Measurements from ENCODE around the gene TENT5A.

The TENT5A gene

DNA sequence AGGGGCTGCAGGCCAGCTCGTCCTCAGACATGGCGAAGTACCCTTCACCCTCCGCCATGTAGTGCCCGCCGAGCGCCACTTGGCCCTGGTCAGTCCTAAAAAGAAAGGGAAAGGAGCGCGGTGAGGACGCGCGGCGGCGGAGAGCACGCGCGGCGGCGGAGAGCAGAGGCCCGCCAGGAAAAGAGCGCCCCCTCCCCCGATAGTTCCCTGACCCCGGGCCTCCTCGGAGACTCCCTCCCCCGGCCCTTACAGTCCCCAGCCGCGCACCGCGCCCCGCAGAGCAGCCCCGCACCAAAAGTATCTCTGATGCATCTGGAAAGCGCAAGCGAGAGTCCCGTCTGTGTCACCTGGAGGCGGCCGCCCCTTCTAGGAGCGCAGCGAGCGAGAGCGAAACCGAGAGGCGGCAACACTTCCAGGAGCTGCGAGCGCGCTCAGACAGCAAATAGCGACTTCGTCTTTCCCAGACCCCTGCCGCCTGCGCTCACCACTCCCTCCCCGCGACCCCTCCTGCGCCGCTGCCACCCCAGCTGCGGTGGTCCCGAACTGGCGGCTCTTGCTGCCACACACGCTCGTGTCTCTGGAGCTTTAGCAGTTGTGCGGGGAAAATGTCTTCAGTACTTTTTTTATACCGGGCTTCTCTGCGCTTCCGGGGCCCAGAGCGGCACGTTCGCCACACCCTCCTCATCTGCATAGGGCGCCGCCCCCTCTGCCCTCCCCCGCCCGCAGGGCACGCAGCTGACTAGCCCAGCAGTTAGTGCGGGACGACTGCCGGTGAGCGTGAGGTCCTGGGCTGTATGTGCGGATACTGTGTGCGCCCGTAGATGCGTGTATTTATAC lies at the start of gene TENT5A:
Gene TENT5A (minus strand): TSS at position 598 of the 837 bp plus-strand sequence. CDS start 540 bp downstream, at position 58.
- no peak within 1 kb of the TSS for H3K4me2 ChIP-seq (ENCODE audit: low read length)
- H3K36me3 ChIP-seq (ENCODE audit: insufficient read depth, low read length), result no peaks in the 10 kb centered on the region
- H4K20me1 ChIP-seq (ENCODE audit: insufficient read depth, low read length), result no peaks in the 10 kb centered on the region
- no peaks in the 10 kb centered on the region for H3K27me3 ChIP-seq (ENCODE audit: insufficient read depth, low read length)
- no peaks in the 10 kb centered on the region for H3K4me1 ChIP-seq (ENCODE audit: insufficient read depth, low read length, severe bottlenecking)
- H3K27ac ChIP-seq (ENCODE audit: low read depth, low read length, poor library complexity, severe bottlenecking), result no peak within 1 kb of the TSS
- H2AFZ ChIP-seq (ENCODE audit: low read length), result no peak within 1 kb of the TSS
- no peaks in the 10 kb centered on the region for H3K9me3 ChIP-seq (ENCODE audit: low read length)
- TF ChIP-seq CTCF (IDR thresholded peaks at IDR 0.05; ENCODE audit: low read length) (no peak), EZH2 (IDR thresholded peaks at IDR 0.05; ENCODE audit: borderline replicate concordance, low read length) (no peak)
- no peaks in the 10 kb centered on the region for H3K79me2 ChIP-seq (ENCODE audit: insufficient read depth, low read length)
- no peak within 1 kb of the TSS for H3K9ac ChIP-seq (ENCODE audit: low read length)
- no peaks in the 10 kb centered on the region for H3F3A ChIP-seq (ENCODE audit: insufficient read depth, low read length)
- no peak within 1 kb of the TSS for H3K4me3 ChIP-seq (ENCODE audit: low read depth, low read length, poor library complexity, severe bottlenecking)
- H3K9me2 ChIP-seq (ENCODE audit: low read depth, low read length), result no peaks in the 10 kb centered on the region

DNA sequence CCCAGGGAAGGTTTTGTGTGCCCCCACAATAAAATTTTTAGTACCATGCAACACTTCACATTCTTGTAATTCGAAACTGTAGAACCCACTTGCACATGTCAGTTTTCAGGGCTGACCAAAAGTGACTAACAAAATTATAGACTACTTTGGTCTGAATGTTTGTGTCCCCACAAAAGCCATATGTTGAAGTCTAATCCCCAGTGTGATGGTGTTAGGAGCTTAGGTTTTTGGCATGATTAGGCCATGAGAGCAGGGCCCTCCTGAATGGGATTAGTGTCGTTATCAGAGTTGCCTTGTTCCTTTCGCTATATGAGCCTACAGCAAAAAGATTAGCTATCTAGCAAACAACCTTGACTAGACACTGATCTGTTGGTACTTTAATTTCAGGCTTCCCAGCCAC lies 49.0 kb upstream of the TENT5A start:
- no peaks in the 10 kb centered on the region for H3K27me3 ChIP-seq (ENCODE audit: insufficient read depth, low read length)
- no peaks in the 10 kb centered on the region for H3K4me1 ChIP-seq (ENCODE audit: insufficient read depth, low read length, severe bottlenecking)
- H3K27ac ChIP-seq (ENCODE audit: low read depth, low read length, poor library complexity, severe bottlenecking), result no peak overlapping the region
- no peaks in the 10 kb centered on the region for H3K79me2 ChIP-seq (ENCODE audit: insufficient read depth, low read length)
- H3F3A ChIP-seq (ENCODE audit: insufficient read depth, low read length), result no peaks in the 10 kb centered on the region
- H3K36me3 ChIP-seq (ENCODE audit: insufficient read depth, low read length), result no peaks in the 10 kb centered on the region
- H3K9ac ChIP-seq (ENCODE audit: low read length), result no peak overlapping the region
- TF ChIP-seq CTCF (IDR thresholded peaks at IDR 0.05; ENCODE audit: low read length), result no peak
- no peak for TF ChIP-seq EZH2 (IDR thresholded peaks at IDR 0.05; ENCODE audit: borderline replicate concordance, low read length)
- no peaks in the 10 kb centered on the region for H3K9me3 ChIP-seq (ENCODE audit: low read length)
- H3K9me2 ChIP-seq (ENCODE audit: low read depth, low read length), result no peaks in the 10 kb centered on the region
- H3K4me3 ChIP-seq (ENCODE audit: low read depth, low read length, poor library complexity, severe bottlenecking), result no peak overlapping the region
- no peaks in the 10 kb centered on the region for H4K20me1 ChIP-seq (ENCODE audit: insufficient read depth, low read length)
- no peak overlapping the region for H3K4me2 ChIP-seq (ENCODE audit: low read length)
- H2AFZ ChIP-seq (ENCODE audit: low read length), result no peak overlapping the region

- H3K36me3 ChIP-seq (ENCODE audit: insufficient read depth, low read length), result no peaks in the 10 kb centered on the region
- H2AFZ ChIP-seq (ENCODE audit: low read length), result no peak overlapping the region
- no peaks in the 10 kb centered on the region for H3K9me2 ChIP-seq (ENCODE audit: low read depth, low read length)
- no peaks in the 10 kb centered on the region for H3F3A ChIP-seq (ENCODE audit: insufficient read depth, low read length)
- no peaks in the 10 kb centered on the region for H3K9me3 ChIP-seq (ENCODE audit: low read length)
- H3K4me3 ChIP-seq (ENCODE audit: low read depth, low read length, poor library complexity, severe bottlenecking), result no peak overlapping the region
- H3K4me2 ChIP-seq (ENCODE audit: low read length), result no peak overlapping the region
- H4K20me1 ChIP-seq (ENCODE audit: insufficient read depth, low read length), result no peaks in the 10 kb centered on the region
- no peak overlapping the region for H3K27ac ChIP-seq (ENCODE audit: low read depth, low read length, poor library complexity, severe bottlenecking)
- TF ChIP-seq EZH2 (IDR thresholded peaks at IDR 0.05; ENCODE audit: borderline replicate concordance, low read length) (no peak), CTCF (IDR thresholded peaks at IDR 0.05; ENCODE audit: low read length) (no peak)
- no peaks in the 10 kb centered on the region for H3K4me1 ChIP-seq (ENCODE audit: insufficient read depth, low read length, severe bottlenecking)
- no peaks in the 10 kb centered on the region for H3K79me2 ChIP-seq (ENCODE audit: insufficient read depth, low read length)
- H3K27me3 ChIP-seq (ENCODE audit: insufficient read depth, low read length), result no peaks in the 10 kb centered on the region
- no peak overlapping the region for H3K9ac ChIP-seq (ENCODE audit: low read length)
Observed at GRCh38 chr6:81800666-81801065, 48.2 kb upstream of the TENT5A start.
